ENCODE results near the gene HP1BP3. TPM values are rescaled to one million over a fixed set of nuclear protein-coding genes. Genes with fewer than 3 reads are reported as not detected.

HP1BP3 gene, protein sequence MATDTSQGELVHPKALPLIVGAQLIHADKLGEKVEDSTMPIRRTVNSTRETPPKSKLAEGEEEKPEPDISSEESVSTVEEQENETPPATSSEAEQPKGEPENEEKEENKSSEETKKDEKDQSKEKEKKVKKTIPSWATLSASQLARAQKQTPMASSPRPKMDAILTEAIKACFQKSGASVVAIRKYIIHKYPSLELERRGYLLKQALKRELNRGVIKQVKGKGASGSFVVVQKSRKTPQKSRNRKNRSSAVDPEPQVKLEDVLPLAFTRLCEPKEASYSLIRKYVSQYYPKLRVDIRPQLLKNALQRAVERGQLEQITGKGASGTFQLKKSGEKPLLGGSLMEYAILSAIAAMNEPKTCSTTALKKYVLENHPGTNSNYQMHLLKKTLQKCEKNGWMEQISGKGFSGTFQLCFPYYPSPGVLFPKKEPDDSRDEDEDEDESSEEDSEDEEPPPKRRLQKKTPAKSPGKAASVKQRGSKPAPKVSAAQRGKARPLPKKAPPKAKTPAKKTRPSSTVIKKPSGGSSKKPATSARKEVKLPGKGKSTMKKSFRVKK
- 207 TPM for total RNA-seq (2021; ENCODE audit: unreplicated experiment)
- polyA plus RNA-seq (2012) = 74.6 and 94.6 TPM in 2 replicates
- Bru-seq, nascent RNA = percentile 95 among the genes with signal in this experiment
- BruChase-seq, experiment 1, labeled RNA remaining after a 6-hour chase = percentile 97 among the genes with signal in this experiment
- percentile 95 among the genes with signal in this experiment for BruChase-seq, experiment 2, labeled RNA remaining after a 2-hour chase
- long read RNA-seq, full-length matches to known transcripts = 18 of 329 reads
- long read RNA-seq, partial matches to known transcripts = 22 of 329 reads
- long read RNA-seq, other reads (novel, unspliced or antisense) = 289 of 329 reads

DNA sequence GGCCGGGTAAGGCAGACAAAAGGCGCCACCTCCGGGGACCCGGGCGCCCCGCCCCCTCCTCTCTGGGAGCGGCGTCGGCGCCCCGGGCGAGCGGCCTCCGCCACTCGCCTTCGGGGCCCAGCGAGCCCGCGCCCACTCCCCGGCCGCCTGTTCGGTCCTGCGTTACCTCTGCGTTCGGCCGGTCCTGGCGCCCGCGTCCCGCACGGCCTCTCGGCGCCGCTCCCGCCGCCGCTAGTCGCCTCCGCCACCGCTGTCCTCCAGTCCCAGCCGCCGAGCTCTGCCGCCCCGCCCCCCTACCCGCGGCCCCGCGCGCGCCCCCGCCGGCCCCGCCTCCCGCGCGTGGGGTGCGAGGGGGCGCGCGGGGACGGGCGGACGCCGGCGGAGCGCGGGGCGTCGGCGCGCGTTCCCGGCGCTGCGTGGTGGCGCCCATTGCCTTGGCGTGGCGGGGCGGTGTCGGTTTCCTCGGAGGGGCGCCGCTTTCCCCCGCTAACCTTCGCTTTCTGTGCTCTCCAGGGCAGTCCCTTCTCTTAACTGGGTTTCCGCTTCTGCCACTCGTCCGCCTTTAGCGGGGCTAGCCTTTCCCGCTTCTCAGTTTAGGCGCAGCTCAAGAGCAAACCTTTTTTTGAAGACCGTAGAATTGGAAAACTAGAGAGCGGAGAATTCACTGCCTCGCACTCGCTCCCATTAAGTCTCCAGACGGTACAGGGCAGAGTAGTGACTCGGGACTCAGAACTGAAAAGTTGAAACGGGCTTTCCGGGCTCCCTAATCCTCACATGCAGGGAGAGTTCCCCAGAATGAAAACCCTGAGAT lies at the start of gene HP1BP3:
TSS of gene HP1BP3 (minus strand) at position 279 of the 811 bp plus-strand sequence. CDS start 6,867 bp downstream, outside the sequence.
- DNase-seq (ENCODE audit: low read depth, low spot score) (no peak), ATAC-seq (peak; percentile 67)
- Histone ChIP-seq H3K4me2 (ENCODE audit: low read length) (peak within 1 kb of the TSS; percentile 95), H3K4me3 (replicated peaks in 1 of 2; ENCODE audit: low read depth in 1 of 2, low read length in 2 of 2) (peak within 1 kb of the TSS; percentile 88 to 91), H2AFZ (ENCODE audit: low read depth, low read length, poor library complexity, severe bottlenecking) (no peak within 1 kb of the TSS), H3K79me2 (ENCODE audit: insufficient read depth, low read length) (peaks cover 43% of the 10 kb centered on the region), H3K9me3 (ENCODE audit: control insufficient read depth in 1 of 2, insufficient read depth in 1 of 2, low read depth in 1 of 2, low read length in 2 of 2) (no peaks in the 10 kb centered on the region), H4K20me1 (ENCODE audit: insufficient read depth) (peaks cover 4% of the 10 kb centered on the region; the same call in 1 of the 2 replicates), H3K27ac (ENCODE audit: low read depth, low read length) (peak within 1 kb of the TSS; percentile 93), H3K9me2 (ENCODE audit: insufficient read depth) (no peaks in the 10 kb centered on the region), H3K9ac (ENCODE audit: low read length) (peak within 1 kb of the TSS; percentile 95), H3K27me3 (ENCODE audit: insufficient read depth, low read length) (no peaks in the 10 kb centered on the region), H3K36me3 (ENCODE audit: control insufficient read depth in 1 of 2, insufficient read depth in 2 of 2, low read length in 2 of 2) (no peaks in the 10 kb centered on the region), H3K4me1 (ENCODE audit: control insufficient read depth in 1 of 2, insufficient read depth in 2 of 2, low read length in 2 of 2) (peaks cover 14 to 21% of the 10 kb centered on the region in 2 experiments)
- ChIA-PET CTCF (interaction anchor here (1.2 to 1.7 kb wide), 3 partner anchors 90 to 408 kb away, joined by 4 to 10 read pairs (median 8); no protein-coding TSS in a partner anchor), POLR2A (interaction anchor here (0.7 to 1.2 kb wide), 7 partner anchors 12 to 408 kb away, joined by 3 to 5 read pairs (median 3); no protein-coding TSS in a partner anchor), RAD21 (ENCODE audit: low non-redundant PET in 1 of 2, low total read pairs in 2 of 2, uncharacterized antibody in 2 of 2, unreplicated experiment in 2 of 2) (interaction anchor here in 1 of 2 experiments (0.8 to 1.3 kb wide), 2 partner anchors 90 to 408 kb away, joined by 3 to 6 read pairs; no protein-coding TSS in a partner anchor)
- BruUV-seq (replicated peaks) = TSS peak; percentile 94
- intact Hi-C loops (cut with micrococcal nuclease) = loop anchor here (2.0 to 10.0 kb wide), 2 partner anchors 90 to 408 kb away; no protein-coding TSS in a partner anchor
- TF ChIP-seq POLR2A (IDR thresholded peaks at IDR 0.05; ENCODE audit: borderline replicate concordance, extremely low read depth, insufficient read depth, insufficient read length) = peak; percentile 60
- TF ChIP-seq EZH2 (IDR thresholded peaks at IDR 0.05) = no peak
- TF ChIP-seq SIN3A (IDR thresholded peaks at IDR 0.05; ENCODE audit: low read depth) = peak; percentile 55; the same call in 1 of the 2 replicates
- TF ChIP-seq POLR2AphosphoS5 (IDR thresholded peaks at IDR 0.05; ENCODE audit: low read depth, low read length) = peak; percentile 92
- TF ChIP-seq TCF7L2 (IDR thresholded peaks at IDR 0.05; ENCODE audit: borderline replicate concordance, extremely low read depth, insufficient read depth, insufficient read length) = peak; percentile 27

All from HCT116 (cell line).